ENCODE measurements around the gene FOXRED1.

FOXRED1 gene

GRCh38 chr11:126322996-126323395 is 54.0 kb downstream of the FOXRED1 start:
- DNase-seq (ENCODE audit: low read depth, low spot score) = no peak
- H3K36me3 ChIP-seq (ENCODE audit: insufficient read depth, low read length) = no peaks in the 10 kb centered on the region
- no peak overlapping the region for H3K27ac ChIP-seq
- no peak overlapping the region for H3K9ac ChIP-seq (ENCODE audit: insufficient read length)
- no peaks in the 10 kb centered on the region for H3K9me3 ChIP-seq (ENCODE audit: low read depth, low read length)
- no peak overlapping the region for H3K4me3 ChIP-seq
- no peak for TF ChIP-seq FOXP2 (optimal IDR thresholded peaks at IDR 0.05; ENCODE audit: control extremely low read depth, extremely low read length, insufficient read depth)
- no peak for TF ChIP-seq POLR2AphosphoS5 (IDR thresholded peaks at IDR 0.05; ENCODE audit: borderline replicate concordance, low read depth, low read length)
- TF ChIP-seq EZH2 (IDR thresholded peaks at IDR 0.05) = no peak

DNA sequence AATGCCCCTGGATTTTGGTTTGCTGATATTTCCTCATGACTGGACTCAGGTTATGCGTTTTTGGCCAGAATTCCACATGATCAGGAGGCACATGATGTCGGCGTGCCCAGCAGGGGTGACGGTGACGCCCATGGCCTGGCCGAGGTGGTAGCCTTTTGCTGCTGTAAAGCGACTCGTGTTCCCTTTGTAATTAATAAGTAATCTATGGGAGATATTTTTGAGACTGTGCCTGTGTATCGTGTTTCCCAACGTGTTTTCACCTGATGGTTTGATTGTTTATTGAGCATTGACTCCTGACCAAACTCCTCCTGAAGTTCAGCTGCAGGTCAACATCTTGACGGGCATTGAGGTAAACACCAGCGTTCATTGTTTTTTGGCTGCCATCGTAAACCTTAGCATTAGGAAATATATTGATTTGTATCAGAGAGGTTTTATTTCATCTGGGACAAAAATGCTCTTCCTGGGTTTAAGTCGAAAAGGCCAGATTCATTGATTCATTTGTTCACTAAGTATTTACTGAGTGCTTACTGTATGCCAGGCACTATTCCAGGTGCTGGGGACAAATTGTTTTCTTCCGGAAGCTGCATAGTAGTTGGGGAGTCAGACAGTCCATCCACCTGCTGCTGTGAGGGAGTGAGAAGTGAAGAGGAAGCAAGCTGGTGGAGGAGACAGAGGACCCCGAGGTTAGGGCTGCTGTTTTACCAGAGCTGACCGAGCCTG is 58.5 kb downstream of the FOXRED1 start:
- Histone ChIP-seq H3K36me3 (ENCODE audit: insufficient read depth, low read length) (no peaks in the 10 kb centered on the region), H3K27ac (no peak overlapping the region), H3K9ac (ENCODE audit: insufficient read length) (no peak overlapping the region), H3K4me3 (no peak overlapping the region), H3K9me3 (ENCODE audit: low read depth, low read length) (no peaks in the 10 kb centered on the region)
- DNase-seq (ENCODE audit: low read depth, low spot score) = no peak
- TF ChIP-seq POLR2AphosphoS5 (IDR thresholded peaks at IDR 0.05; ENCODE audit: borderline replicate concordance, low read depth, low read length) (no peak), FOXP2 (optimal IDR thresholded peaks at IDR 0.05; ENCODE audit: control extremely low read depth, extremely low read length, insufficient read depth) (no peak), EZH2 (IDR thresholded peaks at IDR 0.05) (no peak)
